ENCODE data around the gene SRRD. TPM values are rescaled to one million over a fixed set of nuclear protein-coding genes. Genes with fewer than 3 reads are reported as not detected.

Gene SRRD
- total RNA-seq, 3 donors from 2014 or later: 32.5 to 40.4 (median 40.2) TPM

DNA sequence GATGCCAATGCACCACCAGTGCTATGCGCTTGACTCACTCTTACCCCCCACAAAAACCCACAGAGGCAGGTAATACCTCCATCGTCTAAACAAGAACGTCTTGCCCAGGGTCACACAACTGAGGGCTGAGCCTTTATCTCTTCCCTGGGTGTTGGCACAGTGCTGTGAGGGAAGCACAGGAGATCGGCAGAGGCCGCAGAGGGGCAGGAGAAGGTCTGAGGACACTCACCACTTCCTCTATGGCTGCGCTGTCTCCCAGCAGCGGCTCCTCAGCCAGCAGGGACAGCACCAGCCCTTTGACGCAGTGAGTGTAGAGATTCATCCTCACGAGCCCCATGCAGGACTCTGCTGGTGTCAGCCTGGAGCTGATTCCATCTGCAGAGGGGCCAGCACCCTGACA, 20.0 kb upstream of the SRRD start:
- Mint-ChIP-seq H3K36me3 (ENCODE audit: insufficient read depth) (peaks cover 45% of the 10 kb centered on the region), H3K27me3 (ENCODE audit: low read depth) (no peaks in the 10 kb centered on the region), H3K4me3 (no peak overlapping the region), H3K9me3 (no peaks in the 10 kb centered on the region), H3K4me1 (ENCODE audit: low read depth) (no peaks in the 10 kb centered on the region)
- no peak for DNase-seq
- ATAC-seq: no peak

DNA sequence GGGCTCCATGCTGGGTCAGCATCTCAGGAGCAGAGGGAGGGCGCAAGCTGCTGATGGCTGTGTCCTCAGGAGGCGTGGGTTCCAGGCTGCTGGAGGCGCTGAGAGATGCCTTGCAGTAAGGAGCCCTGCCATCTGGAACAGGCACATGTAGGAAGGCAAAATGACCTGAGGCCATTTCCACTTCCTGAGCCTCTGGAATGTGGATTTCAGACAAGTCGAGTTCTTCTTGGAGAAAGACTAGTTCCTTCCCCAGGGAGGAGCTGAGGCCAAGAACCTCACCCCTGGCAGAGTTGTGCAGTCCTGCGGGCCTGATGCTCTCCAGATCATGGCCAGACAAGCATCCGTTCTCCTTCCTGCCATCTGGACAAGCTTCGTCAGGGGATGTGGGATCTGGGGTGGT, 19.4 kb upstream of the SRRD start:
- Mint-ChIP-seq H3K4me1 (ENCODE audit: low read depth) (no peaks in the 10 kb centered on the region), H3K36me3 (ENCODE audit: insufficient read depth) (peaks cover 51% of the 10 kb centered on the region), H3K9me3 (no peaks in the 10 kb centered on the region), H3K27me3 (ENCODE audit: low read depth) (no peaks in the 10 kb centered on the region), H3K4me3 (no peak overlapping the region)
- ATAC-seq: no peak
- no peak for DNase-seq

DNA sequence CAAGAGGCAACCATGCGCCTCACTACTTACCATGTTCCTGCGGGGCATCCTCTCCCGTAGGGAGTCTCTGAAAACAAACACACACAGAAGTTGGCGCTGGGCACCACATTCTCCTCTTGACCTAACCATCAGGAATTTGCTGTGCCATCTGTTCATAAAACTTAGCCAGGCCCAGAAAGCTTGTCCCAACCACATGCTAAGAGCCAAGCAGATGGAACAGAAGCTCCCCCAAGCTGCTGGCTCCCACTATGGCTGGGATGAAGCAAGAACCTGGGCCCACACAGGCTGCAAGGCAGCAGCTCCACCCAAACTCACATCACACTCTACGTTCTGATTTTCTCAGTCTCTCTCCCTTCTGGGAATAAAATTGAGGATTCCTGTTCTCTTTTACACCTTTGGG, 17.5 kb upstream of the SRRD start:
- no peaks in the 10 kb centered on the region for H3K27me3 Mint-ChIP-seq (ENCODE audit: low read depth)
- H3K4me3 Mint-ChIP-seq: no peak overlapping the region
- DNase-seq: no peak
- peaks cover 52% of the 10 kb centered on the region for H3K36me3 Mint-ChIP-seq (ENCODE audit: insufficient read depth)
- no peaks in the 10 kb centered on the region for H3K4me1 Mint-ChIP-seq (ENCODE audit: low read depth)
- no peak for ATAC-seq
- H3K9me3 Mint-ChIP-seq: no peaks in the 10 kb centered on the region

- Mint-ChIP-seq H3K4me1 (ENCODE audit: low read depth) (no peaks in the 10 kb centered on the region), H3K36me3 (ENCODE audit: insufficient read depth) (peaks cover 48% of the 10 kb centered on the region), H3K27me3 (ENCODE audit: low read depth) (no peaks in the 10 kb centered on the region), H3K4me3 (no peak overlapping the region), H3K9me3 (no peaks in the 10 kb centered on the region)
- DNase-seq: no peak
- ATAC-seq: no peak
Observed at GRCh38 chr22:26470807-26471206, 12.9 kb upstream of the SRRD start.

DNA sequence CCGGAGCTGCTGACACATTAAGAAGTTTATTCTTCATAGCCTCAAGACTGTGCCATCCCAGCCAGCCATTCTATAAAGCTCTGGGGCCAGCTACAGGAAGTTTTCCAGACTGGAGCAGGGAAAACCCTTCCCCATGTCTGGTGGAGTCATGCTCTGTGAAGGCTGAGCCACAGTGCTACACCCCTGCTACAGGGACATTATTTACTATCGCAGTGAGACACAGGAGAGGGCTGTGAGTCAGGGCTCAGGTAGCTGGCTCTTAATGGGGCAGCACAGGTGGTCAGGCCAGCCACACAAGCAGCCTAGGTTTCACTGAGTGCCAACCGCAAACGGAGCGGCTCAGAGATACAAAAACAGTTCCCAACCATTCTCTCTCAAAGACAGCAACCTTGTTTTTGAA, 12.2 kb upstream of the SRRD start:
- Mint-ChIP-seq H3K27me3 (ENCODE audit: low read depth) (no peaks in the 10 kb centered on the region), H3K36me3 (ENCODE audit: insufficient read depth) (peaks cover 44% of the 10 kb centered on the region), H3K4me1 (ENCODE audit: low read depth) (no peaks in the 10 kb centered on the region), H3K9me3 (no peaks in the 10 kb centered on the region), H3K4me3 (no peak overlapping the region)
- no peak for ATAC-seq
- DNase-seq: no peak

DNA sequence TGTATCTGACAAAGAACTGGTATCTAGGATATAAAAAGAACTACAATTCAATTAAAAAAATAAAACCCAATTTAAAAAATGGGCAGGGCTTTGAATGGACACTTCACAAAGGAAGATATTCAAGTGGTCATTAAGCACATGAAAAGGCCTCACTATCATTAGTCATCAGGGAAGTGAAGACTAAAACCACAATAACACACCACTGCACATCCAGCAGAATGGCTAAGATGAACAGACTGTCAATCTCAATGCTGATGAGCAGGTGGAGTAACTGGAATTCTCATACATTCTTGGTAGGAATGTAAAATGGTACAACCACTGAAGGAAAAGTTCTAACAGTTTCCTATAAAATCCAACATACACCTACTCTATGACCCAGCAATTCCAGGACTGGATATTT, 9.0 kb upstream of the SRRD start:
- Mint-ChIP-seq H3K27me3 (ENCODE audit: low read depth) (no peaks in the 10 kb centered on the region), H3K4me3 (no peak overlapping the region), H3K9me3 (no peaks in the 10 kb centered on the region), H3K4me1 (ENCODE audit: low read depth) (peaks cover 21% of the 10 kb centered on the region), H3K36me3 (ENCODE audit: insufficient read depth) (peaks cover 44% of the 10 kb centered on the region)
- DNase-seq (no peak), ATAC-seq (no peak)

DNA sequence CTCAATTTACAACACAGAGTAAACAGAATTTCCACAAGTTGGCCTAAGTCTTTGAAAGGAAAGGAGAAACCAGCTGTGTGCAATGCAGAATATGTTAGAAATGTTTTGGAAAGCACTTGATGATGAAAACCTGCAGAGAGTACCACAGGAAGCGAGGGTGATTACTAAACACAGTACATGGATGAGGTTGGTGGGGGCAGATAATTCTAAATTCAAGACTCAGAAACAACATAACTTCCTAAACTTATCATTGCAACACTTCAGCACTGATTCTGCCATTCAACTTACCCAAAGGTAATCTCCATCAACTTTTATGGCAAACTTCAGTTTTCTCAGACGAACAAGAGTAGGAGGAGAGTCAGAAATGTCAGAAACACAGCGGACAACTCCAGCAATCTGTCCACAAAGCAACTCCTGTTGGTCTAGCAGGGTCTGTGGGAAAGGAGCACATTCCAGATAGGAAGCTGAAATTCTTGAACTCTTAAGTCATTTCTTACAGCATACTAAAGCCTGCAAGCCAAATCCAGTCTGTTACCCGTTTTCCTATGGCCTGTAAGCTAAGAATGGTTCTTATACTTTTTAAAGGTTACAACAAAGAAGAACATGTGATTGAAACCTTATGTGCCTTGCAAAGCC, 6.9 kb upstream of the SRRD start:
- H3K4me1 Mint-ChIP-seq (ENCODE audit: low read depth): peaks cover 41% of the 10 kb centered on the region
- H3K27me3 Mint-ChIP-seq (ENCODE audit: low read depth): no peaks in the 10 kb centered on the region
- H3K4me3 Mint-ChIP-seq: no peak overlapping the region
- peaks cover 39% of the 10 kb centered on the region for H3K36me3 Mint-ChIP-seq (ENCODE audit: insufficient read depth)
- DNase-seq (no peak), ATAC-seq (no peak)
- H3K9me3 Mint-ChIP-seq: no peaks in the 10 kb centered on the region

GRCh38 chr22:26477341-26477731, 6.3 kb upstream of the SRRD start:
- Mint-ChIP-seq H3K9me3 (no peaks in the 10 kb centered on the region), H3K4me1 (ENCODE audit: low read depth) (peaks cover 46% of the 10 kb centered on the region), H3K36me3 (ENCODE audit: insufficient read depth) (peaks cover 39% of the 10 kb centered on the region), H3K27me3 (ENCODE audit: low read depth) (no peaks in the 10 kb centered on the region), H3K4me3 (no peak overlapping the region)
- no peak for DNase-seq
- no peak for ATAC-seq

GRCh38 chr22:26479043-26479791, 4.5 kb upstream of the SRRD start:
- H3K36me3 Mint-ChIP-seq (ENCODE audit: insufficient read depth): peaks cover 27% of the 10 kb centered on the region
- peaks cover 57% of the 10 kb centered on the region for H3K4me1 Mint-ChIP-seq (ENCODE audit: low read depth)
- no peaks in the 10 kb centered on the region for H3K9me3 Mint-ChIP-seq
- peak overlapping the region; percentile 66 for H3K4me3 Mint-ChIP-seq
- ATAC-seq (no peak), DNase-seq (no peak)
- no peaks in the 10 kb centered on the region for H3K27me3 Mint-ChIP-seq (ENCODE audit: low read depth)

DNA sequence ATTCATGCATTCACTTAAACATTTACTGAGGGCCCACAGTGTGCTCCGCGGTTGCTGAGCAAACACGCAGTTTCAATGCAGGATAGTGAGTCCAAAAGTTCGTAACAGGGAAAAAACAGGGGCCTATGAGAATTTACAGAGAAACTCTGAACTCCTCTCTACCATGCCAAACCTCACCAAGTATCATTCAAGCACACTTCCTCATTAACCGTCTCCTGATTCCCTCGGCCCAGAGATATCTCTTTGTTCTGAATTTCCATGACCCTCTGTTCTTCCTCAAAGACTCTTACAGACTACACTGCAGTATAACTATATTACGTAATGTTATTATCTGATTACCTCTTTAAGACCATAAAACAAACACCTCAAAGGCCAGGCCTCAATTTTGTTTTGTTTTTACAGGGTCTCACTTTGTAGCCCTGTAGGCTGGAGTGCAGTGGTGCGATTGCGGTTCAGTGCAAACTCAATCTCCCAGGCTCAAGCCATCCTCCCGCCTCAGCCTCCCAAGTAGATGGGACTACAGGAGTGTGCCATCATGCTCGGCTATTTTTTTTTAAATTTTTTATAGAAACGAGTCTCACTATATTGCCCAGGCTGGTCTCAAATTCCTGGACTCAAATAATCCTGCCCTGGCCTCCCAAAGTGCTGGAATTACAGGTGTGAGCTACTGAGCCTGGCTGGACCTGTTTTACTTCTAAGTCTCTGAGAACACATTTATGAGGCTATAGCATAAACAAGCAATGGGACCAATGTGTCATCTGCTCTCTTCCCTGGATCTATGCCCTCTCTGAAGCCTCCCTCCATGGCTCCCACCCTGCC, 3.7 kb upstream of the SRRD start:
- ATAC-seq: no peak
- H3K4me3 Mint-ChIP-seq: peak overlapping the region; percentile 66

GRCh38 chr22:26480611-26480932, 3.1 kb upstream of the SRRD start:
- no peaks in the 10 kb centered on the region for H3K27me3 Mint-ChIP-seq (ENCODE audit: low read depth)
- ATAC-seq (no peak), DNase-seq (no peak)
- peaks cover 20% of the 10 kb centered on the region for H3K36me3 Mint-ChIP-seq (ENCODE audit: insufficient read depth)
- peaks cover 69% of the 10 kb centered on the region for H3K4me1 Mint-ChIP-seq (ENCODE audit: low read depth)
- H3K9me3 Mint-ChIP-seq: no peaks in the 10 kb centered on the region
- peak overlapping the region; percentile 66 for H3K4me3 Mint-ChIP-seq

More for the DNA sequence above, 3.7 kb upstream of the SRRD start:
- H3K9me3 Mint-ChIP-seq: no peaks in the 10 kb centered on the region
- no peak for DNase-seq
- H3K36me3 Mint-ChIP-seq (ENCODE audit: insufficient read depth): peaks cover 21% of the 10 kb centered on the region
- peaks cover 63% of the 10 kb centered on the region for H3K4me1 Mint-ChIP-seq (ENCODE audit: low read depth)
- no peaks in the 10 kb centered on the region for H3K27me3 Mint-ChIP-seq (ENCODE audit: low read depth)

DNA sequence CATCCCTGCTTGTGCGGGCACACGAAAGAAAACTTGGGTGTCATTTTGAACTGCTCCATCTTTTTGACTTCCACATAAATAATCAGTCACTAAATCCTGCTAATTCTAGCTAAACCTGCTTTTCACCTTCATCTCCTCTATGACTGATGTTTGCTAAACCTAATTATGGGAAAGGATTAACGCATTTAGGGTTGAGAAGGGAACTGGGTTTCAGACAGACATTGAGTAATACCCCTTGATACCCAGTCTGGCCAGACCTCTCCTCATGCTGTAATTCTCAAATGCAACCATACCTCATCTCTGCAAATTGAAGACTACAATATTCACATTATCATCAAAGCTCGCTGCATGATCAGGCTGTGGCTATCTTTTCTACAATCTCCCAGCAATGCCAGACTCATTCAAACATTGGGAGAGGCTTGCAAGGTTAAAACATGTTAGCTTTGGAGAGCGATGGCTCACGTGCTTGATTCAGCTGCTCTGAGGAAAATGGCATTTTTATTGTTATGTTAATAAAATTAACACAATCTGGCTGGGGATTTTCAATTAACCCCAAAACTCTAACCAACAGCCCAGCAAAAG, 2.5 kb upstream of the SRRD start:
- Mint-ChIP-seq H3K4me3 (peak overlapping the region; percentile 35), H3K9me3 (no peaks in the 10 kb centered on the region), H3K27me3 (ENCODE audit: low read depth) (no peaks in the 10 kb centered on the region), H3K36me3 (ENCODE audit: insufficient read depth) (peaks cover 20% of the 10 kb centered on the region), H3K4me1 (ENCODE audit: low read depth) (peaks cover 74% of the 10 kb centered on the region)
- ATAC-seq (no peak), DNase-seq (no peak)

- Mint-ChIP-seq H3K36me3 (ENCODE audit: insufficient read depth) (peaks cover 17% of the 10 kb centered on the region), H3K4me1 (ENCODE audit: low read depth) (peaks cover 74% of the 10 kb centered on the region), H3K27me3 (ENCODE audit: low read depth) (no peaks in the 10 kb centered on the region), H3K9me3 (no peaks in the 10 kb centered on the region), H3K4me3 (peak overlapping the region; percentile 45)
- ATAC-seq (no peak), DNase-seq (no peak)
Observed at GRCh38 chr22:26481694-26482093, 2.0 kb upstream of the SRRD start.

DNA sequence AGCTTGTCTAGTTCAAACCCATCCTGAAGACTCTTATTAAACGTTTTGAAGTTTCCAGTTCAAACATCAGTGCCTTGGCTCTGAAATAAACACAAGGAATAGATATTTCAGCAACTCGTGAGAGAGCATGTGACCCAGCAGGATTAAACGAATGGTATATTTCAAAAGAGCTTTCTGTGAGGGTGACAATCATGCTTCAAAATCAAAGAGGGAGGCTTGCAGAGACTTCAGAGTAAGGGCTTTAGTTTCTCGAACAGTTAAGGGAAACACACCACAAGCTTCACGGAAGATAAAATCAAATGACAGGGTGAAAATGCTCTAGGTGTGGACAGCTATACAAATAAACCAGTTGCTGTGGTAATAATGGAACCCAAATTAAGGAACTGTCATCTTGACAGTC, 1.5 kb upstream of the SRRD start:
- DNase-seq (no peak), ATAC-seq (no peak)
- peaks cover 72% of the 10 kb centered on the region for H3K4me1 Mint-ChIP-seq (ENCODE audit: low read depth)
- H3K36me3 Mint-ChIP-seq (ENCODE audit: insufficient read depth): peaks cover 13% of the 10 kb centered on the region
- H3K4me3 Mint-ChIP-seq: peak overlapping the region; percentile 95
- H3K9me3 Mint-ChIP-seq: no peaks in the 10 kb centered on the region
- no peaks in the 10 kb centered on the region for H3K27me3 Mint-ChIP-seq (ENCODE audit: low read depth)
